RWPE2 (cell line): ENCODE data around the gene RIPK1.
"Not testable (repeated sequence)": the region's sequence is repeated elsewhere in the genome, so short reads cannot be mapped to it uniquely, and the experiment has no call there.

Experiments used
- ATAC-seq: fragments of 200-7000 bp; cut with Tn5 transposase; 3 replicates; pipeline ENCODE4 v1.9.1; 2021; ENCODE audit warnings: low read depth
- DNase-seq: peaks from one replicate; pipeline ENCODE4 v3.0.0-alpha.2; 2020; ENCODE audit warnings: low spot score
- H3K27ac ChIP-seq: fragments of 450-650 bp; 2 replicates; pipeline ENCODE4 v1.5.1; 2017; ENCODE audit warnings: mild to moderate bottlenecking; ENCODE audit not compliant: poor library complexity, severe bottlenecking
- H3K27me3 ChIP-seq: fragments of 250-450 bp; sonication (Bioruptor Pico); 2 replicates; pipeline ENCODE4 v1.5.1; 2021; ENCODE audit warnings: mild to moderate bottlenecking, moderate library complexity; ENCODE audit not compliant: insufficient read depth, poor library complexity, severe bottlenecking
- H3K36me3 ChIP-seq: fragments of 250-450 bp; sonication (Bioruptor Pico); 2 replicates; pipeline ENCODE4 v1.5.1; 2020; ENCODE audit warnings: low read depth, mild to moderate bottlenecking, moderate library complexity
- H3K4me1 ChIP-seq: fragments of 250-450 bp; sonication (Bioruptor Pico); 2 replicates; pipeline ENCODE4 v1.5.1; 2021; ENCODE audit warnings: mild to moderate bottlenecking, moderate library complexity; ENCODE audit not compliant: insufficient read depth, poor library complexity, severe bottlenecking
- H3K4me3 ChIP-seq: fragments of 250-450 bp; sonication (Bioruptor Pico); 2 replicates; pipeline ENCODE4 v1.5.1; 2021; ENCODE audit warnings: mild to moderate bottlenecking, moderate library complexity; ENCODE audit not compliant: severe bottlenecking
- H3K9me3 ChIP-seq: fragments of 250-450 bp; sonication (Bioruptor Pico); 2 replicates; pipeline ENCODE4 v1.5.1; 2021; ENCODE audit warnings: mild to moderate bottlenecking, moderate library complexity; ENCODE audit not compliant: severe bottlenecking
- TF ChIP-seq, protein P1 (sequence below): fragments of 450-650 bp; IDR thresholded peaks from one replicate; pipeline ENCODE4 v1.5.1; 2017; ENCODE audit warnings: mild to moderate bottlenecking, moderate library complexity; ENCODE audit not compliant: poor library complexity, severe bottlenecking

The RIPK1 gene

DNA sequence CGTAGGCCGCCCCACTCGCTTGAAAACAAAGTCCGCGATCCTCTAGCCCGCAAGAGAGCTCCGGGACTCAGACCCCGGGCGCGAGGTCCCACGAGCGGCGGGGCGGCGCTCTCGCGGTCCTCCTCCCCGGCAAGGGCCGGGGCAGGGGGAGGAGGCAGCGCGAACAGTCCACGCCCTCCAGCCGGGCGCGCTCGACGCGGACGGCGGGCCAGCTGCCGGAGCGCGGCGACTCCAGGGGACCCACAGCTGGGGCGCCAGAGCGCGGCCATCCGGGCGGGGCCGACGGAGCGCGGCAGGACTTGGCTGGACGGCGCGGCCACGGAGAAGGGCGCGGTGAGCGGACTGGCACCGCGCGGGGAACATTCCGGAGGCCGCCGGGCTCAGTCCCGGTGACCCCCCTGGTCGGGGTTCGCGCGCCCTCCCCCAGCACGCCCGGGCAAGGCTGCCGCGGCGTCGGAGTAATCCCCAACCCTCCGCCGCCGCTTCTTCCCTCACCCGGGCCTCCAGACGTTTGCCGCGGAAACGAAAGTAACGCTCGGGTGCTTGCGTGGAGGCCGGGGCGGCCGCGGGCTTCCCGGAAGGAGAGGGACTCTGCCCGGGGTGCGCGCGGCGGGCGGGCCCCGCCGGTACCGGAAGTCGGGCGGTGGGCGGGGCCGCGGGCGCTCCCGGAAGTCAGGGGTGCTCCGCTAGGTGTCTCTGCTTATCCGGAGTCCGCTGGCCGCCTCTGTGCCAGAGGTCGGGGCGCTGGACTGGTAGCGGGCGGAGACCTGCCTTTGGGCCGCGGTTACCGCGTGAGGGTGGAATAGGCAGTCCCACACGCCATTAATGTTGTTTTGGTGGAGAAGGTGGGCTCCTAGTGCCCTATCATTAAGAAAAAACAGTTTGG, at the start of gene RIPK1:
Gene RIPK1 (plus strand): TSS at position 166 of the 886 bp plus-strand sequence. CDS start 8,330 bp downstream, outside the sequence.
- H3K27ac ChIP-seq, result peak within 1 kb of the TSS; percentile 82
- DNase-seq (peak; percentile 93), ATAC-seq (peak; percentile 80)
- no peaks in the 10 kb centered on the region for H3K4me1 ChIP-seq
- H3K4me3 ChIP-seq, result peak within 1 kb of the TSS; percentile 92
- H3K36me3 ChIP-seq, result peaks cover 10% of the 10 kb centered on the region
- H3K9me3 ChIP-seq, result no peaks in the 10 kb centered on the region
- H3K27me3 ChIP-seq, result no peaks in the 10 kb centered on the region
- TF ChIP-seq, protein P1, sequence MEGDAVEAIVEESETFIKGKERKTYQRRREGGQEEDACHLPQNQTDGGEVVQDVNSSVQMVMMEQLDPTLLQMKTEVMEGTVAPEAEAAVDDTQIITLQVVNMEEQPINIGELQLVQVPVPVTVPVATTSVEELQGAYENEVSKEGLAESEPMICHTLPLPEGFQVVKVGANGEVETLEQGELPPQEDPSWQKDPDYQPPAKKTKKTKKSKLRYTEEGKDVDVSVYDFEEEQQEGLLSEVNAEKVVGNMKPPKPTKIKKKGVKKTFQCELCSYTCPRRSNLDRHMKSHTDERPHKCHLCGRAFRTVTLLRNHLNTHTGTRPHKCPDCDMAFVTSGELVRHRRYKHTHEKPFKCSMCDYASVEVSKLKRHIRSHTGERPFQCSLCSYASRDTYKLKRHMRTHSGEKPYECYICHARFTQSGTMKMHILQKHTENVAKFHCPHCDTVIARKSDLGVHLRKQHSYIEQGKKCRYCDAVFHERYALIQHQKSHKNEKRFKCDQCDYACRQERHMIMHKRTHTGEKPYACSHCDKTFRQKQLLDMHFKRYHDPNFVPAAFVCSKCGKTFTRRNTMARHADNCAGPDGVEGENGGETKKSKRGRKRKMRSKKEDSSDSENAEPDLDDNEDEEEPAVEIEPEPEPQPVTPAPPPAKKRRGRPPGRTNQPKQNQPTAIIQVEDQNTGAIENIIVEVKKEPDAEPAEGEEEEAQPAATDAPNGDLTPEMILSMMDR, result peak; percentile 59

DNA sequence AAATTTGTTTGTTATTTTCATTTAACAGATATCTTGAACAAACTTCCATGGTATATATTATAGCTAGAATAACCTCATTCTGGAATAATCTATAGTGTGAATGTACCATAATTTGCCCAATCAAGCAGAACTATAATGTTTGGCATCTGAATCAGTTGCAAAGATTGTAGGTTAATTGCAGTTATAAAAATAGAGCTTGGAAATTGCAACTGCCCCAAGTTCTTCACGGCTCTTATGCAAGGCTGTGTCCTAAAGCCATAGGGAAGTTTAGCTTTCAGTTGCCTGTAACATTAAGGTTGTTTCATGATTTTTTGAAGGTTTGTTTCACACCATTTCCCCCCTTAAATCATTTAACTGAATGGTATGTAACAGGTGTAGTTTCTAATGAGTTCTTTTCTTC, 49.2 kb upstream of the RIPK1 start:
- Histone ChIP-seq H3K36me3 (peaks cover 25% of the 10 kb centered on the region), H3K27ac (no peak overlapping the region), H3K4me1 (peaks cover 2% of the 10 kb centered on the region), H3K4me3 (no peak overlapping the region), H3K9me3 (no peaks in the 10 kb centered on the region), H3K27me3 (no peaks in the 10 kb centered on the region)
- DNase-seq (no peak), ATAC-seq (no peak)
- TF ChIP-seq, protein P1, result no peak

DNA sequence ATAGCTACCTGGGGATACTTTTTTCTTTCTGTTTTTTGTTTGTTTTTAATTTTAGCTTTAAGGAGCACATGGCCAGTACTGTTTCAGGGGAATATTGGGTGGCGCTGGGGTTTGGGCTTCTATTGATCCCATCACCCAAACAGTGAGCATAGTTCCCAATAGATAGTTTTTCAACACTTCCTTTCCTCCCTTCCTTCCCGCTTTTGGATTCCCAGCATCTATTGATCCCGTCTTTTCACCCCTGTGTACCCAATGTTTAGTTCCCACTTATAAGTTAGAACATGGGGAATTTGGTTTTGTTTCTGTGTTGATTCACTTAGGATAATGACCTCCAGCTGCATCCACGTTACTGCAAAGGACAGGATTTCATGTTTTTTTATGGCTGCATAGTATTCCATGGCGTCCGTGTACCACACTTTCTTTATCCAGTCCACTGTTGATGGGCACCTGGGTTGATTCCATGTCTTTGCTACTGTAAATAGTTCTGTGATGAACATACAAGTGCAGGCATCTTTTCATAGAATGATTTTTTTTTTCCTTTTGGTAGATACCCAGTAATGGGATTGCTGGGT, 48.5 kb upstream of the RIPK1 start:
- H3K27me3 ChIP-seq, result no peaks in the 10 kb centered on the region
- H3K27ac ChIP-seq, result no peak overlapping the region
- ATAC-seq, result no peak
- DNase-seq, result no peak
- no peak overlapping the region for H3K4me3 ChIP-seq
- TF ChIP-seq, protein P1, result no peak
- H3K9me3 ChIP-seq, result no peaks in the 10 kb centered on the region
- H3K4me1 ChIP-seq, result peaks cover 7% of the 10 kb centered on the region
- peaks cover 25% of the 10 kb centered on the region for H3K36me3 ChIP-seq

GRCh38 chr6:3020976-3021598, 47.2 kb upstream of the RIPK1 start:
- not testable (repeated sequence) for H3K4me1 ChIP-seq, H3K9me3 ChIP-seq, DNase-seq, H3K27ac ChIP-seq, ATAC-seq, H3K4me3 ChIP-seq, H3K27me3 ChIP-seq
- peaks cover 25% of the 10 kb centered on the region for H3K36me3 ChIP-seq
